Vagina (tissue), 2 donors: Measurements from ENCODE around the gene CD96.

Source experiments
- POLR2A ChIP-seq, 2 donors: fragments of 450-650 bp; IDR thresholded peaks; one replicate each; pipeline ENCODE4 v1.6.1; 2017; ENCODE audit warnings: antibody characterized with exemption in 2 of 2, mild to moderate bottlenecking in 2 of 2, moderate library complexity in 2 of 2
- POLR2AphosphoS5 ChIP-seq, 2 donors: sonication (generic); formaldehyde crosslinking; IDR thresholded peaks; one replicate each; pipeline ENCODE4 v1.9.0; 2017; ENCODE audit warnings: antibody characterized with exemption in 2 of 2, mild to moderate bottlenecking in 2 of 2, low read depth in 1 of 2; ENCODE audit not compliant: insufficient read depth in 1 of 2
- TF ChIP-seq, protein P1 (sequence below), 3 experiments: fragments of 450-650 bp in 2 of 3; fragments of 200-600 bp in 1 of 3; sonication (generic) in 1 of 3; IDR thresholded peaks; one replicate each; pipeline ENCODE4 v1.5.1; 2017 to 2019; ENCODE audit warnings: antibody characterized with exemption in 3 of 3, mild to moderate bottlenecking in 2 of 3, moderate library complexity in 2 of 3

DNA sequence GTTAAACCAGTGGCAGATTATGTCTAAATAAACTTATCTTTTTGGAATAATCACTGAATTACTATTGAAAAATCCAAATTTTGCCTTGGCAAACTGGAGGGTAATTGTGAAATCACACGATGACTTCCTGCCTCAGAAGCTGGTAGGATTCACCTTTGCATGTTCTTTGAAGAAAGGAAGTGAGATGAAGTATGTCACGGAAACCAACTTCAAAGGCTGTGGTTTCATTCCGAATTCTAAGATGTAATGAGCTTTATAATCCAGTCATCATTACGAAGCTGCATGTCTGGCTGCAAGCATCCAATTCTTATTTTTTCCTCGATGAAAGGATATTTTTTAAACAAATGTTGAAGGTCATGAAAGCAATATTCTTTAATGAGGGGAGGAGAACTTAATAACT, 68.2 kb downstream of the CD96 start:
- TF ChIP-seq, protein P1, sequence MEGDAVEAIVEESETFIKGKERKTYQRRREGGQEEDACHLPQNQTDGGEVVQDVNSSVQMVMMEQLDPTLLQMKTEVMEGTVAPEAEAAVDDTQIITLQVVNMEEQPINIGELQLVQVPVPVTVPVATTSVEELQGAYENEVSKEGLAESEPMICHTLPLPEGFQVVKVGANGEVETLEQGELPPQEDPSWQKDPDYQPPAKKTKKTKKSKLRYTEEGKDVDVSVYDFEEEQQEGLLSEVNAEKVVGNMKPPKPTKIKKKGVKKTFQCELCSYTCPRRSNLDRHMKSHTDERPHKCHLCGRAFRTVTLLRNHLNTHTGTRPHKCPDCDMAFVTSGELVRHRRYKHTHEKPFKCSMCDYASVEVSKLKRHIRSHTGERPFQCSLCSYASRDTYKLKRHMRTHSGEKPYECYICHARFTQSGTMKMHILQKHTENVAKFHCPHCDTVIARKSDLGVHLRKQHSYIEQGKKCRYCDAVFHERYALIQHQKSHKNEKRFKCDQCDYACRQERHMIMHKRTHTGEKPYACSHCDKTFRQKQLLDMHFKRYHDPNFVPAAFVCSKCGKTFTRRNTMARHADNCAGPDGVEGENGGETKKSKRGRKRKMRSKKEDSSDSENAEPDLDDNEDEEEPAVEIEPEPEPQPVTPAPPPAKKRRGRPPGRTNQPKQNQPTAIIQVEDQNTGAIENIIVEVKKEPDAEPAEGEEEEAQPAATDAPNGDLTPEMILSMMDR (IDR thresholded peaks at IDR 0.05) = no peak
- TF ChIP-seq POLR2A (IDR thresholded peaks at IDR 0.05) (no peak), POLR2AphosphoS5 (IDR thresholded peaks at IDR 0.05; ENCODE audit: insufficient read depth in 1 of 2, low read depth in 1 of 2) (peak in 1 of 2 donors; percentile 5)
